Measurements from ENCODE around the gene ARPC4. TPM values are rescaled to one million over a fixed set of nuclear protein-coding genes. Genes with fewer than 3 reads are reported as not detected.

ARPC4 gene
- total and polyA plus RNA-seq, 7 donors, result 75.6 to 240 (median 150) TPM

GRCh38 chr3:9767418-9767817 is 25.5 kb upstream of the ARPC4 start:
- DNase-seq, result no peak
- H3K27me3 ChIP-seq, result no peaks in the 10 kb centered on the region
- intact Hi-C loops (cut with DNase I), result no loop called here
- no peak overlapping the region for H3K4me3 ChIP-seq
- TF ChIP-seq POLR2AphosphoS5 (IDR thresholded peaks at IDR 0.05), result no peak
- TF ChIP-seq CTCF (IDR thresholded peaks at IDR 0.05), result no peak
- no peak for TF ChIP-seq POLR2A (IDR thresholded peaks at IDR 0.05)
- TF ChIP-seq EP300 (IDR thresholded peaks at IDR 0.05), result no peak
- whole genome bisulfite sequencing, 2 donors, result 73 to 76% methylated on average over 7 of the region's 7 CpGs
- H3K27ac ChIP-seq, result peak overlapping the region in 2 of 4 donors; percentile 34 to 86
- H3K9me3 ChIP-seq, result no peaks in the 10 kb centered on the region
- H3K4me1 ChIP-seq, result peaks cover 0 to 40% (median 32%) of the 10 kb centered on the region in 4 donors
- peaks cover 0 to 24% (median under 1%) of the 10 kb centered on the region in 4 donors for H3K36me3 ChIP-seq

GRCh38 chr3:9768141-9768775 is 24.6 kb upstream of the ARPC4 start:
- peak overlapping the region; percentile 85 to 89 (median 87) for H3K27ac ChIP-seq
- intact Hi-C loops (cut with DNase I), result loop anchor here (2.0 kb wide), 1 partner anchor 17 kb away; no protein-coding TSS in a partner anchor
- peaks cover 0 to 15% (median 0%) of the 10 kb centered on the region in 4 donors for H3K36me3 ChIP-seq
- H3K4me1 ChIP-seq, result peaks cover 0 to 40% (median 32%) of the 10 kb centered on the region in 4 donors
- TF ChIP-seq EP300 (IDR thresholded peaks at IDR 0.05), result no peak
- no peak for TF ChIP-seq POLR2A (IDR thresholded peaks at IDR 0.05)
- no peak for TF ChIP-seq POLR2AphosphoS5 (IDR thresholded peaks at IDR 0.05)
- TF ChIP-seq CTCF (IDR thresholded peaks at IDR 0.05), result no peak
- no peaks in the 10 kb centered on the region for H3K27me3 ChIP-seq
- WGBS, 2 donors, result 82 to 85% methylated on average over 6 of the region's 6 CpGs
- peak overlapping the region in 1 of 4 donors; percentile 74 for H3K4me3 ChIP-seq
- DNase-seq, result no peak
- no peaks in the 10 kb centered on the region for H3K9me3 ChIP-seq

GRCh38 chr3:9769012-9769411 is 23.9 kb upstream of the ARPC4 start:
- Histone ChIP-seq H3K4me1 (peaks cover 0 to 40% (median 32%) of the 10 kb centered on the region in 4 donors), H3K27ac (peak overlapping the region; percentile 85 to 89 (median 87)), H3K27me3 (no peaks in the 10 kb centered on the region), H3K36me3 (peaks cover 0 to 15% (median 0%) of the 10 kb centered on the region in 4 donors), H3K9me3 (no peaks in the 10 kb centered on the region), H3K4me3 (peak overlapping the region; percentile 60 to 83 (median 74))
- 58 to 80% methylated on average over 5 of the region's 5 CpGs for WGBS, 2 donors
- no peak for DNase-seq
- intact Hi-C loops (cut with DNase I), result loop anchor here (2.0 kb wide), 1 partner anchor 18 kb away; no protein-coding TSS in a partner anchor
- no peak for TF ChIP-seq EP300 (IDR thresholded peaks at IDR 0.05)
- TF ChIP-seq CTCF (IDR thresholded peaks at IDR 0.05), result no peak

GRCh38 chr3:9769426-9770275 is 23.2 kb upstream of the ARPC4 start, which contains the start of gene CAMK1:
TSS of gene CAMK1 (minus strand) at chr3:9769947. CDS start at chr3:9767749, 2,198 bp downstream.
- H3K27ac ChIP-seq, result peak within 1 kb of the TSS; percentile 85 to 89 (median 87)
- H3K4me3 ChIP-seq, result peak within 1 kb of the TSS; percentile 60 to 83 (median 74)
- TF ChIP-seq POLR2AphosphoS5 (IDR thresholded peaks at IDR 0.05) (peak; percentile 56 to 83 (median 78)), EP300 (IDR thresholded peaks at IDR 0.05) (no peak)
- H3K36me3 ChIP-seq, result peaks cover 0 to 14% (median 0%) of the 10 kb centered on the region in 4 donors
- intact Hi-C loops (cut with DNase I), result loop anchor here (2.0 to 5.0 kb wide), 2 partner anchors 19 to 243 kb away; no protein-coding TSS in a partner anchor
- H3K4me1 ChIP-seq, result peaks cover 0 to 40% (median 32%) of the 10 kb centered on the region in 4 donors
- peak; percentile 94 for DNase-seq
- WGBS, 2 donors, result 2 to 9% methylated on average over 49 of the region's 49 CpGs
- H3K9me3 ChIP-seq, result no peaks in the 10 kb centered on the region
- H3K27me3 ChIP-seq, result no peaks in the 10 kb centered on the region
